ENCODE results near the gene RNF157.

DNA sequence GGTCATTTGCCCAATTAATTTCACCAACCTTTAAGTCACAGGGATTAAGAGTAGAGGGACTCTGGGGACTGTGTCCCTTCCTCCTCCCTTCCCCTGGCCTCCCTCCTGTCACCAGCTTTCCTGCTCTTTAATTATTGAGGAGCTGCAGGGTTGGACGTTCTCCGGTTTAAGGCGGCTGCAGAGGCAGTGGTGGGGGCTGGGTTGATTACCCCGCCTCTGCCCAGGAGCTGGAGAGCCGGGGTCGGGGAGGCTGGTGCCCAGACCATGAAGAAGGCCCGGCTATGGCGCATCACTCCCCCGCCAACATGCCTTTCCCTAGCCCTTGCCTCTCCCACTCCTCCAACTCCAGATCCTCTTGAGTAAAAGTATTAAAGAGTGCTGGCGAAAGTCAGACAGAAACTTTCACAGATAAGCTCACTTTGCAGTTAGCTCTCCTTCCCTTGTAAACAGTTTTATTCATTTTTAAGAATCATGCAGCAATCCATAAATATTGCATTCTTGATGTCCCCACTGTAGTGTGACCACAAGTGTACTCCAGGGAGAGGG, 98.2 kb downstream of the RNF157 start:
- TF ChIP-seq, protein P1, sequence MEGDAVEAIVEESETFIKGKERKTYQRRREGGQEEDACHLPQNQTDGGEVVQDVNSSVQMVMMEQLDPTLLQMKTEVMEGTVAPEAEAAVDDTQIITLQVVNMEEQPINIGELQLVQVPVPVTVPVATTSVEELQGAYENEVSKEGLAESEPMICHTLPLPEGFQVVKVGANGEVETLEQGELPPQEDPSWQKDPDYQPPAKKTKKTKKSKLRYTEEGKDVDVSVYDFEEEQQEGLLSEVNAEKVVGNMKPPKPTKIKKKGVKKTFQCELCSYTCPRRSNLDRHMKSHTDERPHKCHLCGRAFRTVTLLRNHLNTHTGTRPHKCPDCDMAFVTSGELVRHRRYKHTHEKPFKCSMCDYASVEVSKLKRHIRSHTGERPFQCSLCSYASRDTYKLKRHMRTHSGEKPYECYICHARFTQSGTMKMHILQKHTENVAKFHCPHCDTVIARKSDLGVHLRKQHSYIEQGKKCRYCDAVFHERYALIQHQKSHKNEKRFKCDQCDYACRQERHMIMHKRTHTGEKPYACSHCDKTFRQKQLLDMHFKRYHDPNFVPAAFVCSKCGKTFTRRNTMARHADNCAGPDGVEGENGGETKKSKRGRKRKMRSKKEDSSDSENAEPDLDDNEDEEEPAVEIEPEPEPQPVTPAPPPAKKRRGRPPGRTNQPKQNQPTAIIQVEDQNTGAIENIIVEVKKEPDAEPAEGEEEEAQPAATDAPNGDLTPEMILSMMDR (IDR thresholded peaks at IDR 0.05), result no peak
- no peak for TF ChIP-seq POLR2A (IDR thresholded peaks at IDR 0.05)

All from heart left ventricle (tissue), 13 donors.